ENCODE results near the gene NLE1. TPM values are rescaled to one million over a fixed set of nuclear protein-coding genes. Genes with fewer than 3 reads are reported as not detected.
"Not testable (repeated sequence)": the region's sequence is repeated elsewhere in the genome, so short reads cannot be mapped to it uniquely, and the experiment has no call there.

NLE1 gene
- total RNA-seq, 1 donor from 2014 or later, result 15.0 TPM

DNA sequence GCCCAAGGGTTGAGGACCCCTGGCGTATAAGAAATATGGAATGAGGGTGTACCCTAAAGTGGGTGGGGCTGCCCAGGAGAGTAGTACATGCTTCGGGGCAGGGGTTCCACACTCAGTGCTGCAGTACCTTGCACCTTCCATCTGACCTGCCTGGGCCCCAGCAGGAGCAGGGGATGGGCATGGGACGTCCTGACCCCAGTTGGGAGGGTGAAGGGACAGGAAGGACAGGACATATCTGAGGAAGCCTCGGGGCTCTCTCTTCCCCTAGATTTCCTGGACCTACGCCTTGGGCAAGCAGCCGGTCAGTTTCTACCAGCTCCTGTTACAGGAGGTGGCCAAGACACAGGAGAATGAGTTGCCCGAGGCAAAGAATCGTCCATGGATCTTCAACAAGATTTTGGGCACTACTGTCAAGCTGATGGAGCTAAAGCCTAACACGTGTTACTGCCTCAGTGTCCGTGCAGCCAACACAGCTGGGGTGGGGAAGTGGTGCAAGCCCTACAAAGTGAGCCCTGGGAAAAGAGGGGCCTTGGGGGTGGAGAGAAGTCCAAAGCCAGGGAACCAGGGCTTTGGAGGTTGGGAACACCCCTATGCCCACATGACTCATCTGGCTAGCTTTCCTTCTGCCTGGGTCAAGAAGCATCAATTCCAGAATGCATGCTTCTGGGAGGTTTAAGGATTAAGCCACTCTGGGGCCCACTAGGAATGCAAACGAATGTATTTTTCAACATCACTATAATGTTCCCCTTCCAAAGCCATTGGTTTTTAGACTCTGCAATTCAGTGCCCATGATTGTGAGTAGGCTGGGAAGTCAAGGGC lies 12.7 kb downstream of the NLE1 start:
- DNase-seq (ENCODE audit: low read depth in 2 of 2), result no peak

DNA sequence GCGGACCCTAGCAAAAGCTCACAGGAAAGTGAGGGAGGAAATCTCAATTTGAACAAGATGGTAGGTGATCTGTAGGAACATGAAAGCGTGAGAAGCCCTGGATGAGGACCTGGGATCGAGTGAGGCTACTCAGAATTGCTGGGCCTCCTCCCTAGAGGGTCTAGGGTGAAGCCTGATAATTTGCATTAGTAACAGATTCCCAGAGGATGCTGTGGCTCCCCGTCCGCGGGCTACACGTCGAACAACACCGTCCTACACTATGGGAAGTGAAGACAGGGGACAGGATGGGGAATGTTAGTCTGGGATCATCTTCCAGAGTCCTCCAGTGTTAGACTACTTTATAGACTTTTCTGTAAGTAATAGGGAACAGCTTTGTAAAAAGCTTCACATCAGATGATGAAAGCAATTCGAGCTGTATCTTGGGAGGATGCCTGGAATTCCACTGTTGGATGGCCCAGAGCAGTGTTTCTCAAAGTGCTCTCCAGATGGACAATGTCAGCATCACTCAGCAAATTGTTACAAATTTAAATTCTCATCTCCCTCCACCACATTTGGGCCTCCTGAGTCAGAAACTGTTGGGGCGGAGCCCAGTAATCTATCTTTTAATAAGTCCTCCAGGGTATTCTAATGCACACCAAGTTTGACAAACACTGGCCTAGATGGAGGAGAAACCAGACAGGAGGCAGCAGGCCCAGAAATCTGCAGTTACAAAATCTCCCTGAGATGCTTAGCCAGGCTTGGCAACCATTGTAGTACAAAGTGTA lies 14.2 kb downstream of the NLE1 start:
- no peak for DNase-seq (ENCODE audit: low read depth in 2 of 2)

DNA sequence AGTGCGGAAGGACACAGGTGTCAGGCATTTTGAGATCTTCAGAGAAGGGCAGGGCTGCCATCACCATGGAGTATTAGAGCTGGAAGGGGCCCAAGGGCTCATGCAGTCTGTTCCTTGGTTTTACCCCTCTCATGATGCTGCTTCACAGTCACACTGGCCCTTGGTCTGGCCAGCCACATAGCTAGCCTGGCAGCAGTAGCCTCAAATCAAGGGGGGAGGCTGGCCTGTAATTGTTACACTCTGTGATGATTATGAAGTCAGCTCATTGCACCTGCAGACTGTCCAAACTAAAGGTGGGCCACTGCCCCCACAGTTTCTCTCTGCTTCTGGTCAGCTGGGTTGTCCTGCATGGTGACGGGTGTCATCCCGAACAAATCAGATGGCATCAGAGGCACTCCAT lies 20.8 kb downstream of the NLE1 start, which contains the start of gene FNDC8:
Gene FNDC8, plus strand, starts transcription at position 301 of the 400 bp plus-strand sequence. Its CDS starts 79 bp downstream, at position 380.
- no peak for DNase-seq (ENCODE audit: low read depth in 2 of 2)

DNA sequence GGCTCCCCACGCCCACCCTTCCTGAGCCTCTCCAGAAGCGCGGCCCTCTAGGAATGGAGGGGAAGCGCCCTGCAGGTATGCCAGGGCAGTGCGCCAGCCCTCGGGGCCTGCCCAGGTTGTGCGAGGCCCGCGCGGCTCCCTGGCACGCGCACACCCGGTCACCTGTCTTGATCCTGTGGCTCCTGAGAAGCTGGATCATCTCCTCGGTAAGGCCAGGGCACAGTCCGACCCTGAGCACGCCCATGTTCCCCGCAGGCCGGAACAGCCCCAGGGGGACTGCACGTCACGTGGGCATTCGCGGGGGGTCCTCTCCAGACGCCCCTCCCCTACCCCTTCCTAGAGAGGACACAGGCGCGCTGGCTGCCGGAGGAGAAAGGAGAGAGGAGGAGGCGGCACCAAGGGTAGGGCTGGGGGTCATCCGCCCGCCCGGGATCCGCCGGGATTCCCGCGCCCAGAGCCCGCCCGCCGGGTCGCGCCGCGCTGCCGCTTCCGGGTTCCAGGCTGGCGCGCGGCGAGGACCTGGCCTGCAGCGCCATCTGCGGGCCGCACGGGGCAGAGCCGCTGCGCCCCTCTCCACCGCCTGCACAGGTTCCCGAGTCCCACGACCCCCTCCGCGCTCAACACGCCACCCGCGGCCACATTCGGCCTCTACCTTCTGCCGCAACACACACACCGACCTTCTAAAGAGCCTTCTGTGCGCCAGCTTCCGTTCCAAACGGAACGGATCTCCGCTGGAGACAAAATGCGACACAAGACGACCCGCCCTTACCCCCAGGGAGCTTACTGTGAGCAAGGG lies 22.5 kb downstream of the NLE1 start, which contains the start of gene RAD51D:
Gene RAD51D, minus strand, starts transcription at position 491 of the 796 bp plus-strand sequence. Its CDS starts 247 bp downstream, at position 244.
- peak; percentile 36 to 71 for DNase-seq (ENCODE audit: low read depth in 2 of 2)

DNA sequence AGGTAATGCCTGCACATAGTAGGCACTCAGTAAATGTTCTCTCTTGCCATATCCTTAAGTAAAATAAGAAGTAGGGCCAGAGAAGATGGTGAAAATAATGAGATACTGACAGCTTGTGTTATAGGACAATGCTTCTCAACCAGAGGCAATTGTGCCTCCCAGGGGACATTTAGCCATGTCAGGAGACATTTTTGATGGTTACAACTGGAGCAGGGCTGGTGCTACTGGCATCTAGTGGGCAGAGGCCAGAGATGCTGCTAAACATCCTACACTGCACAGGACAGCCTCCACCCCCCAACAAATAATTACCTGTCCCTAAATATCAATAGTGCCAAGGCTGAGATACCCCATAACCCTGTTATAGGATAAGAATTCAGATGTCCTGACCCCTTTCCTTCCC lies 24.1 kb downstream of the NLE1 start:
- DNase-seq (ENCODE audit: low read depth in 2 of 2), result peak; percentile 10 to 38

DNA sequence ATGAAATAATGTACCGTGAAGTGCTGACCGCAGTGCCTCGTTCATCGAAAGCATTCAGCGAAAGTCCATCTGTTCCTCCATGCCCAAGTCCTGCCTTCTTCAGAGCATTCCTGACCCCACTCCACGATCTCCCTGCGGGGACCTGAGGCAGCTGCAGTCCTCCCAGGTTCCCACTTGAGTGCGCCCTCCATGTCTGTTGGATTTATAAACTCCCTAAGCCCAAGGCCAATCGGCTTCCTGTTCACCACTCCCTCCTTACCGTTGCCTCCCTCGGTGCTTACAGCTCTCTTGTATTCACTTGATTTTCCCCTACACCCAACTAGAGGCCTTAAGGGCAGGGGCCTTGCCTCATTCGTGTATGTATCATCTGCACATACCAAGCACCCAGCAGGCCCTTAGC lies 25.3 kb downstream of the NLE1 start:
- no peak for DNase-seq (ENCODE audit: low read depth in 2 of 2)

DNA sequence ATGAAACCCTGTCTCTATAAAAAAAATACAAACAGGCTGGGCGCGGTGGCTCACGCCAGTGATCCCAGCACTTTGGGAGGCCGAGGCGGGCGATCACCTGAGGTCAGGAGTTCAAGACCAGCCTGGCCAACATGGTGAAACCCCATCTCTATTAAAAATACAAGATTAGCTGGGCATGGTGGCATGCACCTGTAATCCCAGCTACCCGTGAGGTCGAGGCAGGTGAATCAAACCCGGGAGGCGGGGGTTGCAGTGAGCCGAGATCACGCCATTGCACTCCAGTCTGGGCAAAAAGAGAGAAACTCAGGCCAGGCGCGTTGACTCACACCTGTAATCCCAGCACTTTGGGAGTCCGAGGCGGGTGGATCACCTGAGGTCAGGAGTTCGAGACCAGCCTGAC lies 31.3 kb downstream of the NLE1 start:
- not testable (repeated sequence) for DNase-seq (ENCODE audit: low read depth in 2 of 2)

DNA sequence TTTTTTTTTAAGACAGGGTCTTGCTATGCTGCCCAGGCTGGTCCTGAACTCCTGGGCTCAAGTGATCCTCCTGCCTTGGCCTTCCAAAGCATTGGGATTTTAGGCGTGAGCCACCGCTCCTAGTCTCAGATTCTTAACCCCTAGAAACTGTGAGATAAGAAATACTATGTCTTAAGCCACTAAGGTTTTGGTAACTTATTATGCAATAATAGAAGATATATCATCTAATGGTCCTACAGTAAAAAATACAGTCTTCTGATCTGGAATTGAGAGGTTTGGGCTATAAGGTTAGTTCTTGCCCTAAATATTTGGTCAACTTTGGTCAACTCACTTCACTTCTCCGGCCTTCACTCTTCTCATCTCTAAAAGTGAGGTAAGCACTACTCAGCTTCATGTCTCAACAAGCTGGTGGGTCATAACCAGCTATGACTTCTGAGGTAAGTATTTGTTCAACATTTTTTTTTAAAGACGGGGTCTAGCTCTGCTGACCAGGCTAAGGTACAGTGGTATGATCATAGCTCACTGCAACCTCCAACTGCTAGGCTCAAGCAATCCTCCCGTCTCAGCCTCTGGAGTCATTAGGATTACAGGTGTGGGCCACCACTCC lies 37.2 kb downstream of the NLE1 start:
- no peak for DNase-seq (ENCODE audit: low read depth in 2 of 2)

DNA sequence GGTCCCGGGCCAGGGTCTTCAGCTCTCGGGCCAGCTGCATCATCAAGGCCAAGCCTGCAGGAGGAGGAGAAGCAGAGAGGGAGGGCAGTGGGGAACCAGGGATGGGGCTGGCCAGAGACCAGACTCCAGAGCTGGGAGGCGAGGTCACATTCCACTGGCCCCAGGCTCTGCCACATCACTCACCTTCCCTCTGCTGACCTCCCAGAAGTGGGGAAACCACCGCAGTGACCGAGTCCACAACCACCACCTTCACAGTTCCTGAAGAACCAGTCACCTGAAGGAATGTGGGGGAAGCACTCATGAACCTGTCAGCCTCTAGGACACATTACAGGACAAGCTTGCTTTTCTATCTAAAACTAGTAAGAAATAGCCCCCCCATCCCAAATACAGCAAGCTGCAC lies 38.8 kb downstream of the NLE1 start:
- DNase-seq (ENCODE audit: low read depth in 2 of 2), result no peak

DNA sequence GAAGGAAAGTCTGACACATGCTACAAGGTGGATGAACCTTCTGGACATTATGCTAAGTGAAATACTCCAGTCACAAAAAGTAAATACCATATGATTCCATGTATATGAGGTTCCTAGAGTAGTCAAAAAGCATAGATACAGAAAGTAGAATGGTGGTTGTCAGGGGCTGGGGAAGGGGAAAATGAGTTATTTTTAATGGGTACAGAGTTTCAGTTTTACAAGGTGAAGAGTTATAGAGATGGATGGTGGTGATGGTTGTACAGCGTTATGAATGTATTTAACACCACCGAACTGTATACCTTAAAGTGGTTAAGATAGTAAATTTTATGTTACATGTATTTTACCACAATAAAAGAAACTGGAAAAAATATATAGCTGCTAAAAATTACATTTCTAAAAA lies 40.4 kb downstream of the NLE1 start:
- no peak for DNase-seq (ENCODE audit: low read depth in 2 of 2)

DNA sequence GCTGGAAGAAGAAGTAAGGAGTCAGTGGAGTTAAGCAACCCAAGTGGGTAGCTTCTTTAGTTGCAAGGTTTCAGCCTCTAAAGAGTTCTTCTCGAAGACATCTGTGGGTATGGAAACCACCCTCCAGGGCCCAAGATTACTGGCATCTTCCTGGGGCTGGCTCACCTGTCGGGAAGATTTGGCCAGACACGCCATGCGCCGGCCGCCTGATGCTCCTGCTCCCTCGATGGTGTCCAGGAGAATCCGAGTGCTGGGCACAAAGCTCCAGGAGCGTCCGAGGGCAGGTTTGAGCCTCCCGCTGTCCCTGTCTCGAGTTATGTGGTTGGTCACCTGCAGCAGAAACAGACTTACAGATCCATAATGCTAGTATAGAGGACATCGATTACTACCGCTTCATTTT lies 41.1 kb downstream of the NLE1 start:
- no peak for DNase-seq (ENCODE audit: low read depth in 2 of 2)

DNA sequence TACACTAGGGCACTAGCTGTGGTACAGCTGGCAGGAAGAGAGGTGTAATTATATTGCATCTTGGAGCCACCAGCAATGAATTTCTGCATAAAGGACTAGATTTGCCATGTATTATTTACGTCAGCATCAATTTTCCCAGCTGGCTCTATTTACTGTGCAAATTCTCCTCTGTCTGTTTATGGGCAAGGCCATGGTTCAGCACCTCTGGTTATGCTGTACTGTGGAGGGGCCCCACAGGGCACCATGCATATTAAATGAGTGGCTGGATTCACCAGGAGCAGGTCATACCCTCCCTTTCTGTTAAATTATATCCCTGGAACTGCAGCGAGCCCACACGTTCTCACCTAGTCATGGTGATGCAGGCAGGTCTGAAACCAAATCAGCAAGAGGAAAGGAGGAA lies 42.2 kb downstream of the NLE1 start:
- no peak for DNase-seq (ENCODE audit: low read depth in 2 of 2)

DNA sequence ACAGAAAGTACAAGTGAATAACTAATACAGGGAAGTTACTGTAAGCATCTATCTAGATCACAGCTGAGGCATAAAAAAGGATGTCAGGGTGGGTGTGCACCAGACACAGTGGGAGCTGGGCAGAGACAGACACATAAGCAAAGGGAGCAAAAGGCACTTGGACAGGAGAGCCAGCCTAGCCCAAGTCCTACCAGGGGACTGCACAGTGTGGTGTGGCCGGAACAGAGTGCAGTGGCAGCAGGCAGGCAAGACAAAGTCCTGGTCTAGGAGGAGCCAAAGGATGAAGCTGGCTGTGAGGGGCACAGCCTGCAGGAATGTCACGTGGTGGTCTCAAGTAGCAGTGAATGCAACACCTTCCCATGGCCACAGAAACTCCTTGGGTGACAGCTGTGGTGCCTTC lies 44.3 kb downstream of the NLE1 start:
- no peak for DNase-seq (ENCODE audit: low read depth in 2 of 2)

DNA sequence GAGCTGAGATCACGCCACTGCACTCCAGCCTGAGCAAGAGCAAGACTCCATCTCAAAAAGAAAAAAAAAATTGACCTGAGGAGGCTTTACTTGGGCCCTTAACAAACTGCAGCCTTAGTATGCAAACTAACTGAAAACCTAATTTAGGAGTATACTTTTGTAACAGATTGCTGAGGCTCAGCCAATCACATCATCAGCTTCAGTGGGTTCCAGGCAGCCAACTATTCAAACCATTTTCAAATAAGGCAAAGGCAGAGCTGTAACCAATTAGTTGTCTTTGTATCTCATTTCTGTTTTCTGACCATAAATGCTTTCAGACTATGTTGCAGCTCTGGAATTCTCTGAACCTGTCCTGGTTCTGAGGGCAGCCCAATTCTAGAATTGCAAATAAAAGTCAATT lies 46.4 kb downstream of the NLE1 start:
- DNase-seq (ENCODE audit: low read depth in 2 of 2), result no peak

DNA sequence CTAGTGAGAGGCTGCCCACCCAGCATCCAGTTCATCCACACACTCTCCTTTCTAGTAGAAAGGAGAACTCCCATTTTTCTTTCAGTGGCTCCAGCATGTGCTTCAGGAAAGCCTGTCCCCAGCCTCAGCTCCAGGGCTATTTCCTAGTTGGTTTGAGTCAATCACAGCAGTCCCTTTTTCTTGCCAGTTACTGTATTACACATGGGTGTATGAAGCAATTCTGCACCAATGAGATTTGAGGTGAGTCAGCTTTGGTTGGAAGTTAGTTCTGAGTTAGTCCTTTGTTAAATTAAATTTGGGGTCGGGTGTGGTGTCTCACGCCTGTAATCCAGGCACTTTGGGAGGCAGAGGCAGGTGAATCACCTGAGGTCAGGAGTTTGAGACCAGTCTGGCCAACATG lies 47.2 kb downstream of the NLE1 start:
- DNase-seq (ENCODE audit: low read depth in 2 of 2), result peak in 1 of 2 donors; percentile 30

DNA sequence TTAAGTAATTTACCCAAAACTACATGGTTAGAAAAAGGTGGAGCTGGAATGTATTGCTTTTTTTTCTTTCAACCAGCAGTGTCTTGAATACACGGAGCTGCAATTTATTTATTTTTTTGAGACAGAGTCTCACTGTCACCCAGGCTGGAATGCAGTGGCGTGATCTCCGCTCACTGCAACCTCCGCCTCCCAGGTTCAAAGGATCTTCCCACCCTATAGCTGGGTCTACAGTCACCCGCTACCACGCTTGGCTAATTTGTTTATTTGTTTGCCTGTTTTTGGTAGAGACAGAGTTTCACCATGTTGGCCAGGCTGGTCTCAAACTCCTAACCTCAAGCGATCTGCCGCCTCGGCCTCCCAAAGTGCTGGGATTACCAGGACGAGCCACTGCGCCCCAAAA lies 51.4 kb downstream of the NLE1 start:
- DNase-seq (ENCODE audit: low read depth in 2 of 2), result not testable (repeated sequence)

DNA sequence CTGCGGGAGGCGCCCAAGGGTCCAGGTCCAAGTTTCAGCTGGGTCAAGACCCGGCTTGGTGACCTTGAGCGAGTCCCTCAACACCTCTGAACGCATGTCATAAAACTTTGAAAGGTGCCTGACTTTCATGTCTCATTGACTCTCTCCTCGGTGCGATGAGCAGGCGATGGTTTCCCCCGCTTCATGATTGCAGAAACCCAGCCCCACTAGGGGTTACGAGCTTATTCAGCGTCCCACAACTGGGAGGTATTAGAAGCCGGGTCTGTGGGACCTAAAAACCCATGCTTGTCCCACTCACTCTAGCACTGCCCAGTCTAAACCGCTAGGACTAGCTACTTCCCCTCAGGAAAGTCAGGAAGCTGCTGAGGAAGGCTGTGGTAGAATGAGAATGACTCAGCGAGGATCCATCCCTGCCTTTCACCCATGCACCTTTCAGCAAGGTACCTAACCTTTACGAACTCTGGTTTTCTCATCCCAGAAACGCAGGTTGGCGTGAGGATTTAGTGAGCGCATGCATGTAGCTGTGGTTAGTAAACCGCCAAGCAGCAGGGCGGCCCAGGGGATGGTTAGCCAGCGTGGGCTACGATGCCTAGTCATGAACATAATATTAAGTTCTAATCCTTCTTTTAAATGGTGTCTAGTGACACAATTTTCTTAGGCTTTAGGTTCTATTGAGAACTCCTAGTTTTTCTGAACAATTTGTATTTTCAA lies 52.4 kb downstream of the NLE1 start:
- DNase-seq (ENCODE audit: low read depth in 2 of 2), result peak; percentile 26 to 74

DNA sequence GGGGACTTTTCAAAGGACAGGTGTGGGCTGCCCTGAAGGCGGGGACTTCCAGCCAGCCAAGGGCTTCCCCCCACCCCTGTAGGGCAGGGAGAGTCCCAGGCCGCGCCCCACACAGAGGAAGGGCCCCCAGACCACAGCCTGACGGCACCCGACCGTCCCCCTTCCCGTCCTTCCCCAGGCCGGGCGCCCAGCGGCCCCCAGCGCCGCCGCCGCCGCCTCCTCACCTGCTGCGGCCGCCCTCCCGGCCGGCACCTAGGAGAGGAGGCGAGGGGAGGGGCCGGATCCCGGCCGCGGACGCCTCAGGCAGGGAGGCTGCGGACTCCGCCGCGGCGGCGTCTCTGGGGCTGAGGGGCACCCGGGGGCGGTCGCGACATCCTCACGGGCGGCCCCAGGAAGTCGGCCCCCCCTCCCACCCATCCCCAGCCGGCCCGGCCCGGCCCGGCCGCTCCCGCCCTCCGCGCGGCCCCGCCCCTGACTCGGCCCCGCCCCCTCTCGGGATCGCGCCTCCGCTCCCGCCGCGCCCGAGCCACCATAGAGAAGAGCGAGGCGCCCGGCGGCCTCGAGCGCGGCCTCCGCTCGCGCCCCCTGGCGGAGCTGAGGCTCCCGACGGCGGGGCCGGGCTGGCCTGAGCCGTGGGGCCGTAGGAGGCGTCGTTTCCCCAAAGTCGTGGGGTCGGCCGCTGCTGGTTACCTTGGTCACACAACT lies 53.1 kb downstream of the NLE1 start:
- DNase-seq (ENCODE audit: low read depth in 2 of 2), result peak; percentile 35 to 83

DNA sequence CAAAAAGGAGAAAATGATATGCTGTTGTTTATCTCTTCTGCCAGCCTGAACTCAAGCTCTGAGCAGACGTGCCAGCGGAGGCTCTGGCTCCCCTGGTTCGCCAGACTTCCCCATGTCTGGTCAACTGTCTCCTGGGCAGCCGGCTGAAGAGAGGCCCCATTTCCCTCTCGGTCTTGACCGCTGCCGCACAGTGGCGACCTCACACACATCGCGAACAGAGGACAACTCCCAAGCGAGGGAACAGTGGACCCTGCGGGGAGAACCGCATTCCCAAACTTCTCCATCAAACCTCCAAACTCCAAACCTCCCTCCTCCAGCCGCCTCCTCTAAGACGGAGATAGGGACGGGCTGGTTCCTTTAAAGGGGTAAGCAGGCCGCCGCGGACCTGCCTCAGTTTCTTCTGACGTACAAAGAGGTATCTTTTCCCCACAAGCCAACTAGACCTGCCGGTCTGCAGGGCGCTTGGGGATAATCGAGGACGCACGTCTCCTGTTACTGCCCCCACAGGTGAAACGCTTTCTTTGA lies 53.7 kb downstream of the NLE1 start:
- DNase-seq (ENCODE audit: low read depth in 2 of 2), result peak in 1 of 2 donors; percentile 60
